Activated T-cell treated with anti-CD3 and anti-CD28 coated beads, Interleukin-2, amount 50 U/mL, for 4 hours (primary cell): ENCODE measurements around the gene RNASE13. TPM values are rescaled to one million over a fixed set of nuclear protein-coding genes. Genes with fewer than 3 reads are reported as not detected.
"Not testable (repeated sequence)": the region's sequence is repeated elsewhere in the genome, so short reads cannot be mapped to it uniquely, and the experiment has no call there.

Source experiments
- ATAC-seq, 2 donors: fragments of 200-7000 bp; cut with Tn5 transposase; one replicate each; pipeline ENCODE4 v1.10.0; 2021
- DNase-seq: peaks from one replicate; pipeline ENCODE4 v3.0.0-alpha.2; 2020
- H3K27me3 Mint-ChIP-seq: one replicate; pipeline ENCODE4 v1.8.0; 2021; ENCODE audit warnings: low read depth, mixed read lengths
- H3K36me3 Mint-ChIP-seq: one replicate; pipeline ENCODE4 v1.8.0; 2022; ENCODE audit warnings: mixed read lengths; ENCODE audit not compliant: insufficient read depth
- H3K4me1 Mint-ChIP-seq: one replicate; pipeline ENCODE4 v1.8.0; 2021; ENCODE audit warnings: low read depth, mixed read lengths
- H3K4me3 Mint-ChIP-seq: one replicate; pipeline ENCODE4 v1.8.0; 2021; ENCODE audit warnings: mild to moderate bottlenecking, moderate library complexity, mixed read lengths
- H3K9me3 Mint-ChIP-seq: one replicate; pipeline ENCODE4 v1.8.0; 2021; ENCODE audit warnings: mixed read lengths
- total RNA-seq, 3 donors: library from RNA; stranded (reverse); gene quantifications; one replicate each; pipeline ENCODE4 v1.2.1, GENCODE V29; 2021

RNASE13 gene
- total RNA-seq, 3 donors from 2014 or later = not detected

GRCh38 chr14:21009721-21010120, 24.9 kb downstream of the RNASE13 start:
- not testable (repeated sequence) for ATAC-seq, H3K36me3 Mint-ChIP-seq, H3K4me3 Mint-ChIP-seq, DNase-seq, H3K4me1 Mint-ChIP-seq, H3K9me3 Mint-ChIP-seq
- H3K27me3 Mint-ChIP-seq = peaks cover 15% of the 10 kb centered on the region

GRCh38 chr14:21003788-21004346, 30.7 kb downstream of the RNASE13 start:
- no peaks in the 10 kb centered on the region for H3K4me1 Mint-ChIP-seq
- no peak for ATAC-seq
- H3K9me3 Mint-ChIP-seq = no peaks in the 10 kb centered on the region
- no peaks in the 10 kb centered on the region for H3K36me3 Mint-ChIP-seq
- no peak overlapping the region for H3K4me3 Mint-ChIP-seq
- no peak for DNase-seq
- no peaks in the 10 kb centered on the region for H3K27me3 Mint-ChIP-seq

- Mint-ChIP-seq H3K9me3 (no peaks in the 10 kb centered on the region), H3K36me3 (peaks cover 7% of the 10 kb centered on the region), H3K4me3 (no peak overlapping the region), H3K4me1 (peaks cover 10% of the 10 kb centered on the region), H3K27me3 (no peaks in the 10 kb centered on the region)
- no peak for ATAC-seq
- no peak for DNase-seq
These were observed 33.4 kb downstream of the RNASE13 start for GRCh38 chr14:21001218-21001617.

GRCh38 chr14:20999591-20999990, 35.0 kb downstream of the RNASE13 start:
- DNase-seq (no peak), ATAC-seq (no peak)
- Mint-ChIP-seq H3K36me3 (peaks cover 20% of the 10 kb centered on the region), H3K9me3 (no peaks in the 10 kb centered on the region), H3K4me3 (no peak overlapping the region), H3K4me1 (peaks cover 12% of the 10 kb centered on the region), H3K27me3 (no peaks in the 10 kb centered on the region)

- no peaks in the 10 kb centered on the region for H3K27me3 Mint-ChIP-seq
- H3K4me1 Mint-ChIP-seq = peaks cover 12% of the 10 kb centered on the region
- ATAC-seq (no peak), DNase-seq (no peak)
- H3K36me3 Mint-ChIP-seq = peaks cover 26% of the 10 kb centered on the region
- H3K4me3 Mint-ChIP-seq = no peak within 1 kb of the TSS
- no peaks in the 10 kb centered on the region for H3K9me3 Mint-ChIP-seq
These were observed 35.8 kb downstream of the RNASE13 start, which contains the start of gene SLC39A2 for GRCh38 chr14:20998674-20999366. TSS of gene SLC39A2 (plus strand) at chr14:20999293. CDS start at chr14:20999447, 154 bp downstream.

GRCh38 chr14:20998139-20998538, 36.5 kb downstream of the RNASE13 start:
- DNase-seq (no peak), ATAC-seq (no peak)
- Mint-ChIP-seq H3K36me3 (peaks cover 29% of the 10 kb centered on the region), H3K4me3 (no peak overlapping the region), H3K27me3 (no peaks in the 10 kb centered on the region), H3K4me1 (peaks cover 12% of the 10 kb centered on the region), H3K9me3 (no peaks in the 10 kb centered on the region)

GRCh38 chr14:20997564-20997963, 37.0 kb downstream of the RNASE13 start:
- Mint-ChIP-seq H3K36me3 (peaks cover 34% of the 10 kb centered on the region), H3K9me3 (no peaks in the 10 kb centered on the region), H3K27me3 (no peaks in the 10 kb centered on the region), H3K4me1 (peaks cover 12% of the 10 kb centered on the region), H3K4me3 (no peak overlapping the region)
- DNase-seq (no peak), ATAC-seq (no peak)

GRCh38 chr14:20997115-20997514, 37.5 kb downstream of the RNASE13 start:
- Mint-ChIP-seq H3K9me3 (no peaks in the 10 kb centered on the region), H3K4me3 (no peak overlapping the region), H3K4me1 (peaks cover 13% of the 10 kb centered on the region), H3K27me3 (no peaks in the 10 kb centered on the region), H3K36me3 (peaks cover 36% of the 10 kb centered on the region)
- DNase-seq (no peak), ATAC-seq (no peak)

GRCh38 chr14:20996521-20996920, 38.1 kb downstream of the RNASE13 start:
- H3K27me3 Mint-ChIP-seq = no peaks in the 10 kb centered on the region
- ATAC-seq (no peak), DNase-seq (no peak)
- no peaks in the 10 kb centered on the region for H3K9me3 Mint-ChIP-seq
- H3K36me3 Mint-ChIP-seq = peaks cover 40% of the 10 kb centered on the region
- peaks cover 19% of the 10 kb centered on the region for H3K4me1 Mint-ChIP-seq
- H3K4me3 Mint-ChIP-seq = no peak overlapping the region

GRCh38 chr14:20989787-20990600, 44.6 kb downstream of the RNASE13 start, which contains the start of gene METTL17:
TSS of gene METTL17 (plus strand) at chr14:20989980. CDS start at chr14:20990003, 23 bp downstream.
- H3K4me3 Mint-ChIP-seq = peak within 1 kb of the TSS; percentile 96
- DNase-seq (peak; percentile 74), ATAC-seq (peak; percentile 97 to 99)
- H3K4me1 Mint-ChIP-seq = peaks cover 22% of the 10 kb centered on the region
- no peaks in the 10 kb centered on the region for H3K9me3 Mint-ChIP-seq
- peaks cover 25% of the 10 kb centered on the region for H3K36me3 Mint-ChIP-seq
- no peaks in the 10 kb centered on the region for H3K27me3 Mint-ChIP-seq

GRCh38 chr14:20989471-20989786, 45.2 kb downstream of the RNASE13 start:
- DNase-seq (no peak), ATAC-seq (no peak)
- Mint-ChIP-seq H3K4me1 (peaks cover 21% of the 10 kb centered on the region), H3K9me3 (no peaks in the 10 kb centered on the region), H3K27me3 (peaks cover 2% of the 10 kb centered on the region), H3K36me3 (peaks cover 20% of the 10 kb centered on the region), H3K4me3 (peak overlapping the region; percentile 96)

GRCh38 chr14:20988717-20989470, 45.7 kb downstream of the RNASE13 start:
- peaks cover 17% of the 10 kb centered on the region for H3K36me3 Mint-ChIP-seq
- no peaks in the 10 kb centered on the region for H3K9me3 Mint-ChIP-seq
- H3K4me1 Mint-ChIP-seq = peaks cover 21% of the 10 kb centered on the region
- peak overlapping the region; percentile 64 for H3K4me3 Mint-ChIP-seq
- peaks cover 6% of the 10 kb centered on the region for H3K27me3 Mint-ChIP-seq
- DNase-seq (no peak), ATAC-seq (no peak)

- Mint-ChIP-seq H3K4me1 (peaks cover 17% of the 10 kb centered on the region), H3K27me3 (peaks cover 11% of the 10 kb centered on the region), H3K9me3 (no peaks in the 10 kb centered on the region), H3K36me3 (peaks cover 2% of the 10 kb centered on the region), H3K4me3 (no peak overlapping the region)
- ATAC-seq (no peak), DNase-seq (no peak)
These were observed 47.8 kb downstream of the RNASE13 start for GRCh38 chr14:20986811-20987210.

GRCh38 chr14:20985650-20986049, 49.0 kb downstream of the RNASE13 start:
- not testable (repeated sequence) for ATAC-seq, H3K4me3 Mint-ChIP-seq, H3K36me3 Mint-ChIP-seq, DNase-seq, H3K4me1 Mint-ChIP-seq, H3K9me3 Mint-ChIP-seq
- H3K27me3 Mint-ChIP-seq = peaks cover 11% of the 10 kb centered on the region
